ENCODE results near the gene BLTP1.

Gene BLTP1

DNA sequence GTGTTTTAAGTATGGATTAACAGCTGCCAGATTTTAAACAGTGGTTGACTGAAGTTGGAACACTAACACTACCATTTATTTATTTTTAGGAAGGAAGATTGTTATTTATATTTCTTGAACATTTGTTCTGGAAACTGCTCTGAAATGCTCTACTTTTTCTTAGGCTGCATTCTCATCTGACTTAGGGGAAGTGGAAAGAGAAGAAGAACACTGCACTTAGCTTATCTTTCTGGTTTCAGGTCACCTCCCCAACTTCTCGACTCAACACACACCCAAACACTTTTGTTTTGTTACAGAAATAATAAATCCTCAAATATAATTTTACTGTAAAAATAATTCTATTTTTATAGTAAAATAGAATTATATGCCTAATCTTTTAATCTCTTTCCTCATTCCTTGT lies 18.6 kb downstream of the BLTP1 start:
- DNase-seq, result no peak

DNA sequence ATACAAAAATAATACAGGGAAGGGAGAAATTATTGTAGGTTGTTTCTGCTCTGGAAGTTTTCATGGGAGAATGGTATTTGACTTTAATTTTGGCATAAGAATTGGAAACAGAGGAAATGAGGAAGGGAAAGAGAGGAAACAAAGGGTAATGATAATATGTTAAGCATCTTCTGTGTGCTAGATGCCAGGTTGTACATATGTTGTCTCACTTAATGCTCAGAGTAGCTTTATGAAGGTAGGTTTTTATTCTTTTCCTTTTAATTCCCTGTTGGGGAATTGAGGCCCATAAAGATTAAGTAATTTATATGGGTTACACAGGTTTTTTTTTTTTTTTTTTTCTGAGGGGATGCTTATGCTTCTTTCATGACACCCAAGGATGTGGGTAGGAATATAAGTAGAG lies 19.2 kb downstream of the BLTP1 start:
- no peak for DNase-seq

DNA sequence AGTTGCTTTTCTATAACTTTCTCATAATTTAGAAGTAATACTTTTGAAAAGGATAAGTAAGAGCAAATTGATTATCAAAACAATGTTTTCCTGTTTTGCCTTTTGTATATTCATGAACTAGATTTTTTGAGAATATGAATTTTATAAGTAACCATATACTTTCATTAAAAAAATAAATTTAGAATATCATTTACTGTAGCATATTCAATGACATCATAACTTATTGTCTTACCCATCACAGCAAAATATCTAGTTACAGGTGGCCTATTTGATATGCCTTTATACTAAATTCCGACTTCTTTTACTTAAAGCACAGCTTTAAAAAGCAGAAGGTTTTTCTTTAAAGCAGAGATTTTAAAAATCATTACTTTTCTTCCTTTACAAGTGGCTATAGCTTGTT lies 20.1 kb downstream of the BLTP1 start:
- DNase-seq, result no peak

DNA sequence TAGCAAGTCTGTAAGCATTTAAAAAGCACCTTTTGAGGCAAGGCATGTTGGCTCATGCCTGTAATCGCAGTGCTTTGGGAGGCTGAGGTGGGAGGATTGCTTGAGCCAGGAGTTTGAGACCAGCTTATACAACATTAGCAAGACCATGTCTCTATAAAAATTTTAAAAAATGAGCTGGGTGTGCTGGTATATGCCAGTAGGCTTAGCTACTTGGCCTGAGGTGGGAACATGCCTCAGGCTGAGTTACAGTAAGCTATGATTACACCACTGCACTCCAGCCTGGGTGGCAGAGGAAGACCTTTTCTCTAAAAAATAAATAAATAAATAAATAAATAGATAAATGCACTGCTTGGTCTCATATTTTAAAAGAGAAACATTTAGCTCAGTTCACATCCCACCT lies 26.8 kb downstream of the BLTP1 start:
- no peak for DNase-seq

DNA sequence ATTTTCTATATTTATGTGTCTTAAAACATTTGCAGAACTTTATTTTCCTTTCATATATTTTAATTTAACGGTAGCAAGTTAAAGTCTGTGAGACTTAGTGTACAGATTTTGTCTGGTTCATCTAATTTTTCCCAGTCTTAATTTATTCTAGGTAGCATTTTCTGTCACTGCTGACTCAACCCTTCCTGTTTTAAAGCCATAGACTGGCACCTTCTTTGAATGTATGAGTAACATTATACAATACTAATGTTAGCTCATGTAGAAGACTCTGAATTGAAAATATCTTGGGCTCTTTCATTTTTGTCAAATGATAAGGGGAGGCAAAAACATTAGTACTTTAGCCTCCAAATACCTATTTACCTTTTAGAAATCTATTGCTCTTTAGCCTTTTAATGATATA lies 43.6 kb downstream of the BLTP1 start:
- DNase-seq, result no peak

All from CD4-positive, alpha-beta T cell treated with Interleukin-10 for 1 hour (primary cell).